ENCODE results near the gene GNG13.
"Not testable (repeated sequence)": the region's sequence is repeated elsewhere in the genome, so short reads cannot be mapped to it uniquely, and the experiment has no call there.

Gene GNG13

DNA sequence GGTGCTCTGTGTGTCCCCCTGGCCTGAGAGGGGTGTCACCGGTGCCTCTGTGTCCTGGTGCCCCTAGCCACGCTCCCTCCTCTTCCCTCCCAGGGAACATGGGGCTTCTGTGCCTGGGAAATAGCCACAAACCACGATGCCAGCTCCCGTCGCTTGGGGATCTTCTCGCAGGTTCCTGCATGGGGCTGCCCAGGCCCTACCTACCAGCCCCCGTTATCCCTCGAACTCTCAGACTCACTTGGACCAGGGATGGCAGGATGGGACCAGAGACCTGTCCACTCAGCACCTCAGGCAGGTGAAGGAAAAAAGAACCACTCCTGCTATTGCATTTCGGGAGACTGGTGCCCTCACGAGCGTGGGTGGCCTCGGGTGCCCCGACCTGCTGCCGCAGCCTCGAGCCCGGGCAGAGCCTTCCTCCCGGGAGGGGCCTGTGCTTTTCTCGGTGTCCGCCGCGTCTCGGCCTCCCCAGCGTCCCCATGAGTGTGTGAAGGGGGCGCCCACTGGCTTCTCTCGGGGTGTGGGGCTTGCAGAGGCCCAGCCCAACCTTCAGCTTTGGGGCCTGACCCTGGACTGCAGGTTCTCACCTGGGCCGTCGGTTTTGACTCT is 41.0 kb upstream of the GNG13 start:
- no peak overlapping the region for H3K4me3 ChIP-seq (ENCODE audit: low read length in 2 of 2)
- no peaks in the 10 kb centered on the region for H3K27me3 ChIP-seq (ENCODE audit: control insufficient read depth in 2 of 2, insufficient read depth in 2 of 2, low read length in 2 of 2)
- H3K4me1 ChIP-seq (ENCODE audit: control insufficient read depth in 2 of 2, insufficient read depth in 2 of 2, low read length in 2 of 2): no peaks in the 10 kb centered on the region
- H3K27ac ChIP-seq (ENCODE audit: low read depth in 2 of 2, low read length in 2 of 2): no peak overlapping the region
- H3K9me3 ChIP-seq (ENCODE audit: control insufficient read depth in 2 of 2, low read length in 2 of 2): peaks cover 0 to 1% of the 10 kb centered on the region in 2 donors
- H3K9ac ChIP-seq (ENCODE audit: low read depth in 1 of 2, low read length in 2 of 2): no peak overlapping the region
- no peaks in the 10 kb centered on the region for H3K36me3 ChIP-seq (ENCODE audit: control insufficient read depth in 2 of 2, insufficient read depth in 2 of 2, low read length in 2 of 2)

DNA sequence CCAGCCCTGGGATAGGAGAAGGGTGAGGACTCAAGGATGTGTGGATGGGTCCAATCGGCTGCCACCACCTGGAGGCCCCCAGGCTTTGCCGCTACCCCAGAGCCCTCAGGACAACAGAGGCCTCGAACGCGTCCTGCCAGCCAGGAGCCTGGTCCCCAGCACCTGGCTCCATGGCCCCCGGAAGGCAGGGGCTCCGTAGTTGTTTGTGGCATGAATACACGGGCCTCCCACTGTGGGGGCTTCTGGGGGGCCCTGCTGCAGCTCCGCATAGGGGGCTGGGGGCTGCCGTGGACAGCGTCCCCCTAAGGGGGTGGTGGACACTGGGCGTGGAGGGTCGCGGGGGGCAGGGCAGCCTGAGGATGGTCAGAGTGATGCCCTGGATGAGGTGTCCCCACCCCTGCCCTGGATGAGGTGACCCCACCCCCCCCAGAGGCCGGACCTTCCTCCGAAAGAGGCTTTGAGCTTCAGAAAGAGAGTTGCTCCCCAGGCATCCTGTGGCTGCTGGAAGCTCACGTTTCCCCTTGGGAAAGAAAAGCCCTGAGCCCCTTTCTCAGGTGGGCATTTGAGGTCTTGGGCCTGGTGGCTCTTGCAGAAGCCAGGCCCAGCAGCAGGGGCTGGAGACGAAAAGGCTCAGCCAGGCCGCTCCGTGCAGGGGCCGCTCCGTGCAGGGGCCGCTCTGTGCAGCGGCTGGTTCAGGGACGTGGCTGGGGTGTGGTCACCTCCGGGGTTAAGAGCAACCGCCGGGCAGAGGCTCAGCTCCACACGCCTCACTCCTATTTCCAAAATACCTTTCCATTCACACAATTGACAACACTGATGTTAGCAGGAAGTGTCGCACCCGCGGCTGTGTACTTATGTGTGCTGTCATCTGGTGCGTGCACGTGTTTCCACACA is 40.3 kb upstream of the GNG13 start:
- H3K4me1 ChIP-seq (ENCODE audit: control insufficient read depth in 2 of 2, insufficient read depth in 2 of 2, low read length in 2 of 2): no peaks in the 10 kb centered on the region
- no peak overlapping the region for H3K9ac ChIP-seq (ENCODE audit: low read depth in 1 of 2, low read length in 2 of 2)
- H3K27ac ChIP-seq (ENCODE audit: low read depth in 2 of 2, low read length in 2 of 2): no peak overlapping the region
- no peak overlapping the region for H3K4me3 ChIP-seq (ENCODE audit: low read length in 2 of 2)
- no peaks in the 10 kb centered on the region for H3K27me3 ChIP-seq (ENCODE audit: control insufficient read depth in 2 of 2, insufficient read depth in 2 of 2, low read length in 2 of 2)
- H3K9me3 ChIP-seq (ENCODE audit: control insufficient read depth in 2 of 2, low read length in 2 of 2): peaks cover 0 to 7% of the 10 kb centered on the region in 2 donors
- H3K36me3 ChIP-seq (ENCODE audit: control insufficient read depth in 2 of 2, insufficient read depth in 2 of 2, low read length in 2 of 2): no peaks in the 10 kb centered on the region

DNA sequence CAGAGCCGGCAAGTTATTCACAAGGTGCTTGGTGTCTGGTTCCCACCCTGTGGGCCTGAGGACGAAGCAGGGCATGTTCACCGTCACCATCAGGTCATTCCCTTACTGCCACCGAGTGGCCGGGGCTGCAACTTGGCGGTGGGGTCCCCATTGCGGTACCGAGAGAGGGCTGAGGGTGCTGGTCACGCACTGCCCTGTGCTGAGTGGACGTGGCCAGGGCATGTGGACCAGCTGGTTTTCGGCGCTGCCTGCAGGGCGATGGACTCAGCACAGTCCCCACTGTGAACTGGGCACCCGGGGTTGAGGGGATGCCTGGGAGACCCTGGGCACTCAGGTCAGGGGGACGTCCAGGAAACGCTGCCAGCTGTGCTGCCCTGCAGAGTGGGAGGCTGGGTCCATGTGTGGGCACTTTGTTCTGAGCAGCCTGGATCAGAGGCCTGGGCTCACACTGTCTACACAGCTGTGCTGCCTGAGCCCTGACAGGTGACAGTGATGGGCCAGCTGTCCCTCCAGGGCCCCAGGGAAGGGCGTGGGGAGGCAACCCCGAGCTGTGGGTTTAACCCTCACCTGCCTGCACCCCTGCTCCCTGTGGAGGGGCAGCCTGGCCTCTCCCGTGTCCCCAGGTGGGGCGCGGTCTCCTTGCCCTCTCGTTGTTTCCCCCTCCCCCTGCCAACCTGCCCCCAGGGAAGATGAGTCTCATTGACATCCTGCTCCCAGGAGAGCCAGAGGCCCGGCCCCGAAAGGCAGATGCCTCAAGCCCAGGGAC is 39.3 kb upstream of the GNG13 start:
- Histone ChIP-seq H3K4me1 (ENCODE audit: control insufficient read depth in 2 of 2, insufficient read depth in 2 of 2, low read length in 2 of 2) (no peaks in the 10 kb centered on the region), H3K36me3 (ENCODE audit: control insufficient read depth in 2 of 2, insufficient read depth in 2 of 2, low read length in 2 of 2) (no peaks in the 10 kb centered on the region), H3K4me3 (ENCODE audit: low read length in 2 of 2) (no peak overlapping the region), H3K9me3 (ENCODE audit: control insufficient read depth in 2 of 2, low read length in 2 of 2) (peaks cover 0 to 7% of the 10 kb centered on the region in 2 donors), H3K9ac (ENCODE audit: low read depth in 1 of 2, low read length in 2 of 2) (no peak overlapping the region), H3K27ac (ENCODE audit: low read depth in 2 of 2, low read length in 2 of 2) (no peak overlapping the region), H3K27me3 (ENCODE audit: control insufficient read depth in 2 of 2, insufficient read depth in 2 of 2, low read length in 2 of 2) (peaks cover 0 to under 1% of the 10 kb centered on the region in 2 donors)

DNA sequence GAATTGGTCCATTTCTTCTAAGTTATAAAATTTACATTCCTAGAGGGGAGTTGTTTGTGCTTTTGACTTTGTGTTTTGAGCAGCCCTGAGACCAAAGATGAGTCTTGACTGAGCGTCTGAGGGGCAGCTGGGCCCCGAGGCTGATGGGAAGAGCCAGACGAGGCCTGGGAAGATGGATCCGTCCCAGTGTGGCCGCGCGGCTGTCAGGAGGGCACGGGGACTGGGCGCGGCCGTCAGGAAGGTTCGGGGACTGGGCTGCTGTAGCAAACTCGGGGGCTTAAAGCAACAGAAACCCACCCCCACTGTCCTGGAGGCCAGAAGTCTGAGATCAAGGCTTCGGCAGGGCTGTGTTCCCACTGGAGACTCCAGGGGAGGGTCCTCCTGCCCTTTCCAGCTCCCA is 38.2 kb upstream of the GNG13 start:
- Histone ChIP-seq H3K27me3 (ENCODE audit: control insufficient read depth in 2 of 2, insufficient read depth in 2 of 2, low read length in 2 of 2) (peaks cover 0 to 2% of the 10 kb centered on the region in 2 donors), H3K4me1 (ENCODE audit: control insufficient read depth in 2 of 2, insufficient read depth in 2 of 2, low read length in 2 of 2) (no peaks in the 10 kb centered on the region), H3K36me3 (ENCODE audit: control insufficient read depth in 2 of 2, insufficient read depth in 2 of 2, low read length in 2 of 2) (no peaks in the 10 kb centered on the region)

DNA sequence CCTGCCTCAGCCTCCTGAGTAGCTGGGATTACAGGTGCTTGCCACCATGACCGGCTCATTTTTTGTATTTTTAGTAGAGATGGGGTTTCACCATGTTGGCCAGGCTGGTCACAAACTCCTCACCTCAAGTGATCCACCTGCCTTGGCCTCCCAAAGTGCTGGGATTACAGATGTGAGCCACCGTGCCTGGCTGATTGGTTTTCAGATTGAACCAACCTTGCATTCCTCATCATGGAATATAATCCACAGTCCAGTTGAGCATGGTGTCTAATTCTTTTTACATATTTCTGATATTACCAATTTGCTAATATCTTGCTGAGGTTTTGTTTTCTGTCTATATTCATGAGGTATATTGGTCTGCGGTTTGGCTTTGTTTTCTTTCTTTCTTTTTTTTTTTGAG is 36.3 kb upstream of the GNG13 start:
- not testable (repeated sequence) for H3K9me3 ChIP-seq (ENCODE audit: control insufficient read depth in 2 of 2, low read length in 2 of 2); H3K27me3 ChIP-seq (ENCODE audit: control insufficient read depth in 2 of 2, insufficient read depth in 2 of 2, low read length in 2 of 2); H3K36me3 ChIP-seq (ENCODE audit: control insufficient read depth in 2 of 2, insufficient read depth in 2 of 2, low read length in 2 of 2); H3K9ac ChIP-seq (ENCODE audit: low read depth in 1 of 2, low read length in 2 of 2); H3K4me1 ChIP-seq (ENCODE audit: control insufficient read depth in 2 of 2, insufficient read depth in 2 of 2, low read length in 2 of 2); H3K27ac ChIP-seq (ENCODE audit: low read depth in 2 of 2, low read length in 2 of 2); H3K4me3 ChIP-seq (ENCODE audit: low read length in 2 of 2)

More for the DNA sequence above, 38.2 kb upstream of the GNG13 start:
- Histone ChIP-seq H3K9ac (ENCODE audit: low read depth in 1 of 2, low read length in 2 of 2) (no peak overlapping the region), H3K27ac (ENCODE audit: low read depth in 2 of 2, low read length in 2 of 2) (no peak overlapping the region), H3K4me3 (ENCODE audit: low read length in 2 of 2) (no peak overlapping the region), H3K9me3 (ENCODE audit: control insufficient read depth in 2 of 2, low read length in 2 of 2) (peaks cover 0 to 7% of the 10 kb centered on the region in 2 donors)

DNA sequence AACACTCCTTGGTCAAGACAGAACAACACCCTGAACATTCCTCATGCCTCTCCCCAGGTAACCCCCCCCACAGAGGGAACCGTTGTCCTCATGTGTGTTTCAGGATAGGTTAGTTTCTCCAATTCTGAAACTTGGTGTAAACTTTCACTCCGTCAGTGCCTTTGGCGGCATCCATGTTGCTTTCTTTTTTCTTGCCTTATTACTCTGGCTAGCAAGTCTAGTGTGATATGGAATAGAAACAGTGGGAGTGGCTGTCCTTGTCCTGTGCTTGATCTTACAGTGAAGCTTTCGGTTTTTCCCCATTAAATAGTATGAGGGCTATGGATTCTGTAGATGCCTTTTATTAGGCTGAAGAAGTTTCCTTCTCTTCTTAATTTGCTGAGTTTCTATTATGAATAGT is 35.7 kb upstream of the GNG13 start:
- H3K27me3 ChIP-seq (ENCODE audit: control insufficient read depth in 2 of 2, insufficient read depth in 2 of 2, low read length in 2 of 2): peaks cover 0 to 2% of the 10 kb centered on the region in 2 donors
- H3K27ac ChIP-seq (ENCODE audit: low read depth in 2 of 2, low read length in 2 of 2): no peak overlapping the region
- no peak overlapping the region for H3K4me3 ChIP-seq (ENCODE audit: low read length in 2 of 2)
- H3K9me3 ChIP-seq (ENCODE audit: control insufficient read depth in 2 of 2, low read length in 2 of 2): peaks cover 0 to 7% of the 10 kb centered on the region in 2 donors
- H3K9ac ChIP-seq (ENCODE audit: low read depth in 1 of 2, low read length in 2 of 2): no peak overlapping the region
- no peaks in the 10 kb centered on the region for H3K36me3 ChIP-seq (ENCODE audit: control insufficient read depth in 2 of 2, insufficient read depth in 2 of 2, low read length in 2 of 2)
- H3K4me1 ChIP-seq (ENCODE audit: control insufficient read depth in 2 of 2, insufficient read depth in 2 of 2, low read length in 2 of 2): peaks cover 3 to 5% of the 10 kb centered on the region in 2 donors

DNA sequence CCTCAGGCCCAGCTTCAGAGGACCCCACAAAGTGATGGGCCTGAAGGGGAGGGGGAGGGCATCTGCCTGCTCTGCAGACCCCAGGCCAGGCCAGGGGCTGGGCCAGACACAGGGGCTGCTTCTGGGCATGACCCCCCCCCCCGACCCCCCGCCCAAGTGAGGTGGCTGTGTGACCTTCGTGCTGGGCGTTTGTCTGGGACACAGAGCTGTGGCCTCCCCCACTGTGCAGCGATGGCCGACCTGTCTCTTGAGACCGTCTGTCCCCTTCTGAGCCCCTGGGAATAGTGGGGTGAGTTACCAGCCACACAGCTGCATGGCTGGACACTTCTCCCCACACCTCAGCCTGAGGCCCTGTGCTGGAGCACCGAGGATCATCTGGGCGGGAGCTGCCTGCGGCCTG is 34.8 kb upstream of the GNG13 start:
- Histone ChIP-seq H3K4me3 (ENCODE audit: low read length in 2 of 2) (no peak overlapping the region), H3K27ac (ENCODE audit: low read depth in 2 of 2, low read length in 2 of 2) (no peak overlapping the region), H3K36me3 (ENCODE audit: control insufficient read depth in 2 of 2, insufficient read depth in 2 of 2, low read length in 2 of 2) (no peaks in the 10 kb centered on the region), H3K9me3 (ENCODE audit: control insufficient read depth in 2 of 2, low read length in 2 of 2) (peaks cover 0 to 7% of the 10 kb centered on the region in 2 donors), H3K9ac (ENCODE audit: low read depth in 1 of 2, low read length in 2 of 2) (no peak overlapping the region), H3K27me3 (ENCODE audit: control insufficient read depth in 2 of 2, insufficient read depth in 2 of 2, low read length in 2 of 2) (peaks cover 0 to 2% of the 10 kb centered on the region in 2 donors), H3K4me1 (ENCODE audit: control insufficient read depth in 2 of 2, insufficient read depth in 2 of 2, low read length in 2 of 2) (peaks cover 3 to 5% of the 10 kb centered on the region in 2 donors)

DNA sequence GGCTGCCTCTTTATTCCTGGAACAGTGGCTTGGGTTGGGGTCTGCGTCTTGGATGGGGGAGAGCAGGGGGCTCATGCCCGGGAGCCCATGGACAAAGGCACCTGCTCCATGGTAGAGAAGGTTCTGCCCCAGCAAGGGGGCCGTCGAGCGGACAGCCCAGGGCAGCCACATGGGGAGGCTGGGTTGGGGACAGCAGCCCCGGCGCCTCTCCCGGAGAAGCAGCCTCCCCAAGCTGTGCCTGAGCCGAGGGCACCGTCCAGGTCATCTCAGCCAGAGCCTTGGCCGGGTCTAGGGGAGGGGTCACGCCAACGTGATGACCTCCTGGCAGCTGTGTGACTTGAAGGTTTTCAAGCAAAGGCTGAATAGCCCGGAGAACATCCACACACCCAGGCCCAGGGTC is 32.9 kb upstream of the GNG13 start:
- Histone ChIP-seq H3K4me3 (ENCODE audit: low read length in 2 of 2) (no peak overlapping the region), H3K9ac (ENCODE audit: low read depth in 1 of 2, low read length in 2 of 2) (no peak overlapping the region), H3K36me3 (ENCODE audit: control insufficient read depth in 2 of 2, insufficient read depth in 2 of 2, low read length in 2 of 2) (no peaks in the 10 kb centered on the region), H3K9me3 (ENCODE audit: control insufficient read depth in 2 of 2, low read length in 2 of 2) (peaks cover 0 to 7% of the 10 kb centered on the region in 2 donors), H3K4me1 (ENCODE audit: control insufficient read depth in 2 of 2, insufficient read depth in 2 of 2, low read length in 2 of 2) (peaks cover 3 to 5% of the 10 kb centered on the region in 2 donors), H3K27ac (ENCODE audit: low read depth in 2 of 2, low read length in 2 of 2) (no peak overlapping the region), H3K27me3 (ENCODE audit: control insufficient read depth in 2 of 2, insufficient read depth in 2 of 2, low read length in 2 of 2) (peaks cover 0 to 2% of the 10 kb centered on the region in 2 donors)

DNA sequence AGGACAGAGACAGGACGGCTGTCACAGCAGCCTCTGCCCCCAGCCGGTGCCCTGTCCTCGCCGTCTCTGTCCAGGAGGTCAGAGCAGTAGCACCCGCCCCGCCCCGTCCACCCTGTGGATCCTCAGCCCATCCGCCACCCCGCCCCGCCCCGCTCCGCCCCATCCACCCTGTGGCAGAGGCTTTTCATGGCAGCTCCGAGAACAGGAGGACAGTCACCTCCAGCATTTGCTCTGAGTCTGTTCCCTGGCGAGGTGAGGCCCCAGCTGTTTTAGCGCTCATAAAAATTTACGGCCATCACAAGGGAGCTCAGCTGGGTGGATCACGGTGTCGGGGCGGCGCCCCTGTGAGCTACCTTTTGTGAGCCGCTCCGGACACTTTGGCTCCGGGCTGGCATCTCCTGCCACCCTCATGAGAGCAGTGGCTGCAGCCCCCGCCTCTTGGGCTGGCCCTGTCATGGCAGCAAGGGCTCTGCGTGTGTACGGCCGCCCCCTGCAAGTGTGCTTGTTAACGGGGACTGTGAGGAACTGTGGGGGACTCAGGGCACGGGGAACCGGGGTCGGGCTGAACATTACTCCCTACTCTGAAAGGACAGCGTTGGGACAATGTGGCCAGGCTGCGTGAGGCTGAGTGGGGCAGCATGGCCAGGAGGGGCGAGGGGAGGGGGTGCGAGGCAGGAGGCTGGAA is 32.3 kb upstream of the GNG13 start:
- Histone ChIP-seq H3K27me3 (ENCODE audit: control insufficient read depth in 2 of 2, insufficient read depth in 2 of 2, low read length in 2 of 2) (peaks cover 0 to 2% of the 10 kb centered on the region in 2 donors), H3K4me3 (ENCODE audit: low read length in 2 of 2) (no peak overlapping the region), H3K9me3 (ENCODE audit: control insufficient read depth in 2 of 2, low read length in 2 of 2) (peaks cover 0 to 7% of the 10 kb centered on the region in 2 donors), H3K27ac (ENCODE audit: low read depth in 2 of 2, low read length in 2 of 2) (no peak overlapping the region), H3K36me3 (ENCODE audit: control insufficient read depth in 2 of 2, insufficient read depth in 2 of 2, low read length in 2 of 2) (no peaks in the 10 kb centered on the region), H3K4me1 (ENCODE audit: control insufficient read depth in 2 of 2, insufficient read depth in 2 of 2, low read length in 2 of 2) (peaks cover 3 to 5% of the 10 kb centered on the region in 2 donors), H3K9ac (ENCODE audit: low read depth in 1 of 2, low read length in 2 of 2) (no peak overlapping the region)
